T-helper 1 cell treated with Interleukin-12 subunit alpha and Interleukin-12 subunit beta and Interleukin-4 antibody, amounts not matched to agents 30 μg/mL and 1 μg/mL, for 36 hours (primary cell): ENCODE measurements around the gene TP63.

Experiments used
- H3K27ac Mint-ChIP-seq: one replicate; pipeline ENCODE4 v1.8.0; 2021; ENCODE audit warnings: mild to moderate bottlenecking, mixed read lengths
- H3K27me3 Mint-ChIP-seq: one replicate; pipeline ENCODE4 v1.8.0; 2021; ENCODE audit warnings: low read depth, mixed read lengths
- H3K36me3 Mint-ChIP-seq: one replicate; pipeline ENCODE4 v1.8.0; 2021; ENCODE audit warnings: low read depth, mixed read lengths
- H3K4me1 Mint-ChIP-seq: one replicate; pipeline ENCODE4 v1.8.0; 2021; ENCODE audit warnings: low read depth, mixed read lengths
- H3K4me3 Mint-ChIP-seq: one replicate; pipeline ENCODE4 v1.8.0; 2021; ENCODE audit warnings: mild to moderate bottlenecking, moderate library complexity, mixed read lengths
- H3K9me3 Mint-ChIP-seq: one replicate; pipeline ENCODE4 v1.8.0; 2021; ENCODE audit warnings: mixed read lengths

The TP63 gene

GRCh38 chr3:189863031-189863430 lies 231.8 kb downstream of the TP63 start:
- H3K27ac Mint-ChIP-seq, result no peak overlapping the region
- no peaks in the 10 kb centered on the region for H3K36me3 Mint-ChIP-seq
- H3K4me1 Mint-ChIP-seq, result no peaks in the 10 kb centered on the region
- no peaks in the 10 kb centered on the region for H3K9me3 Mint-ChIP-seq
- H3K27me3 Mint-ChIP-seq, result peaks cover 3% of the 10 kb centered on the region
- H3K4me3 Mint-ChIP-seq, result no peak overlapping the region

GRCh38 chr3:189868061-189868460 lies 236.9 kb downstream of the TP63 start:
- no peak overlapping the region for H3K4me3 Mint-ChIP-seq
- H3K36me3 Mint-ChIP-seq, result no peaks in the 10 kb centered on the region
- H3K9me3 Mint-ChIP-seq, result no peaks in the 10 kb centered on the region
- peaks cover 3% of the 10 kb centered on the region for H3K27me3 Mint-ChIP-seq
- H3K4me1 Mint-ChIP-seq, result no peaks in the 10 kb centered on the region
- no peak overlapping the region for H3K27ac Mint-ChIP-seq

- no peak overlapping the region for H3K4me3 Mint-ChIP-seq
- H3K27me3 Mint-ChIP-seq, result peaks cover 3% of the 10 kb centered on the region
- H3K36me3 Mint-ChIP-seq, result no peaks in the 10 kb centered on the region
- no peaks in the 10 kb centered on the region for H3K9me3 Mint-ChIP-seq
- H3K27ac Mint-ChIP-seq, result no peak overlapping the region
- H3K4me1 Mint-ChIP-seq, result no peaks in the 10 kb centered on the region
These were observed 238.0 kb downstream of the TP63 start for GRCh38 chr3:189869165-189869564.

GRCh38 chr3:189871418-189871817 lies 240.2 kb downstream of the TP63 start:
- Mint-ChIP-seq H3K27me3 (peaks cover 3% of the 10 kb centered on the region), H3K9me3 (no peaks in the 10 kb centered on the region), H3K27ac (no peak overlapping the region), H3K36me3 (no peaks in the 10 kb centered on the region), H3K4me3 (no peak overlapping the region), H3K4me1 (no peaks in the 10 kb centered on the region)

GRCh38 chr3:189883113-189883753 lies 252.0 kb downstream of the TP63 start:
- H3K4me3 Mint-ChIP-seq, result no peak overlapping the region
- H3K36me3 Mint-ChIP-seq, result no peaks in the 10 kb centered on the region
- no peak overlapping the region for H3K27ac Mint-ChIP-seq
- peaks cover 9% of the 10 kb centered on the region for H3K27me3 Mint-ChIP-seq
- H3K4me1 Mint-ChIP-seq, result no peaks in the 10 kb centered on the region
- H3K9me3 Mint-ChIP-seq, result no peaks in the 10 kb centered on the region

- Mint-ChIP-seq H3K9me3 (no peaks in the 10 kb centered on the region), H3K36me3 (no peaks in the 10 kb centered on the region), H3K27ac (no peak overlapping the region), H3K4me3 (no peak overlapping the region), H3K27me3 (no peaks in the 10 kb centered on the region), H3K4me1 (no peaks in the 10 kb centered on the region)
These were observed 259.3 kb downstream of the TP63 start for GRCh38 chr3:189890496-189890895.

- Mint-ChIP-seq H3K9me3 (no peaks in the 10 kb centered on the region), H3K27ac (no peak overlapping the region), H3K4me3 (no peak overlapping the region), H3K4me1 (no peaks in the 10 kb centered on the region), H3K36me3 (no peaks in the 10 kb centered on the region), H3K27me3 (no peaks in the 10 kb centered on the region)
These were observed 265.3 kb downstream of the TP63 start for GRCh38 chr3:189896533-189896932.

- no peaks in the 10 kb centered on the region for H3K4me1 Mint-ChIP-seq
- H3K9me3 Mint-ChIP-seq, result no peaks in the 10 kb centered on the region
- H3K27ac Mint-ChIP-seq, result no peak overlapping the region
- H3K36me3 Mint-ChIP-seq, result no peaks in the 10 kb centered on the region
- H3K4me3 Mint-ChIP-seq, result no peak overlapping the region
- H3K27me3 Mint-ChIP-seq, result no peaks in the 10 kb centered on the region
These were observed 266.2 kb downstream of the TP63 start for GRCh38 chr3:189897406-189897805.

GRCh38 chr3:189898559-189899153 lies 267.5 kb downstream of the TP63 start:
- Mint-ChIP-seq H3K36me3 (no peaks in the 10 kb centered on the region), H3K27ac (no peak overlapping the region), H3K27me3 (no peaks in the 10 kb centered on the region), H3K4me3 (no peak overlapping the region), H3K9me3 (no peaks in the 10 kb centered on the region), H3K4me1 (no peaks in the 10 kb centered on the region)

- no peaks in the 10 kb centered on the region for H3K4me1 Mint-ChIP-seq
- no peaks in the 10 kb centered on the region for H3K9me3 Mint-ChIP-seq
- H3K27me3 Mint-ChIP-seq, result no peaks in the 10 kb centered on the region
- H3K36me3 Mint-ChIP-seq, result no peaks in the 10 kb centered on the region
- H3K27ac Mint-ChIP-seq, result no peak overlapping the region
- no peak overlapping the region for H3K4me3 Mint-ChIP-seq
These were observed 268.0 kb downstream of the TP63 start for GRCh38 chr3:189899186-189899585.

GRCh38 chr3:189900578-189900977 lies 269.4 kb downstream of the TP63 start:
- H3K4me1 Mint-ChIP-seq, result no peaks in the 10 kb centered on the region
- H3K9me3 Mint-ChIP-seq, result no peaks in the 10 kb centered on the region
- H3K4me3 Mint-ChIP-seq, result no peak overlapping the region
- H3K27me3 Mint-ChIP-seq, result no peaks in the 10 kb centered on the region
- no peak overlapping the region for H3K27ac Mint-ChIP-seq
- H3K36me3 Mint-ChIP-seq, result no peaks in the 10 kb centered on the region

- H3K4me3 Mint-ChIP-seq, result no peak overlapping the region
- H3K36me3 Mint-ChIP-seq, result no peaks in the 10 kb centered on the region
- H3K27ac Mint-ChIP-seq, result no peak overlapping the region
- H3K4me1 Mint-ChIP-seq, result no peaks in the 10 kb centered on the region
- H3K27me3 Mint-ChIP-seq, result no peaks in the 10 kb centered on the region
- no peaks in the 10 kb centered on the region for H3K9me3 Mint-ChIP-seq
These were observed 270.3 kb downstream of the TP63 start for GRCh38 chr3:189901481-189901880.

GRCh38 chr3:189902230-189903186 lies 271.3 kb downstream of the TP63 start:
- no peaks in the 10 kb centered on the region for H3K9me3 Mint-ChIP-seq
- H3K4me3 Mint-ChIP-seq, result no peak overlapping the region
- no peaks in the 10 kb centered on the region for H3K4me1 Mint-ChIP-seq
- no peaks in the 10 kb centered on the region for H3K27me3 Mint-ChIP-seq
- H3K36me3 Mint-ChIP-seq, result no peaks in the 10 kb centered on the region
- H3K27ac Mint-ChIP-seq, result no peak overlapping the region

- Mint-ChIP-seq H3K4me1 (no peaks in the 10 kb centered on the region), H3K27ac (no peak overlapping the region), H3K4me3 (no peak overlapping the region), H3K27me3 (no peaks in the 10 kb centered on the region), H3K36me3 (no peaks in the 10 kb centered on the region), H3K9me3 (no peaks in the 10 kb centered on the region)
These were observed 272.5 kb downstream of the TP63 start for GRCh38 chr3:189903562-189904250.
